GM18519 (cell line): ENCODE results near the gene DNASE1L2.

Experiments used
- ATAC-seq: cut with Tn5 transposase; IDR thresholded peaks from one replicate; pipeline ENCODE4 v1.9.1; 2021; ENCODE audit warnings: mild to moderate bottlenecking, moderate library complexity; ENCODE audit not compliant: unreplicated experiment, low FRiP score

The DNASE1L2 gene

DNA sequence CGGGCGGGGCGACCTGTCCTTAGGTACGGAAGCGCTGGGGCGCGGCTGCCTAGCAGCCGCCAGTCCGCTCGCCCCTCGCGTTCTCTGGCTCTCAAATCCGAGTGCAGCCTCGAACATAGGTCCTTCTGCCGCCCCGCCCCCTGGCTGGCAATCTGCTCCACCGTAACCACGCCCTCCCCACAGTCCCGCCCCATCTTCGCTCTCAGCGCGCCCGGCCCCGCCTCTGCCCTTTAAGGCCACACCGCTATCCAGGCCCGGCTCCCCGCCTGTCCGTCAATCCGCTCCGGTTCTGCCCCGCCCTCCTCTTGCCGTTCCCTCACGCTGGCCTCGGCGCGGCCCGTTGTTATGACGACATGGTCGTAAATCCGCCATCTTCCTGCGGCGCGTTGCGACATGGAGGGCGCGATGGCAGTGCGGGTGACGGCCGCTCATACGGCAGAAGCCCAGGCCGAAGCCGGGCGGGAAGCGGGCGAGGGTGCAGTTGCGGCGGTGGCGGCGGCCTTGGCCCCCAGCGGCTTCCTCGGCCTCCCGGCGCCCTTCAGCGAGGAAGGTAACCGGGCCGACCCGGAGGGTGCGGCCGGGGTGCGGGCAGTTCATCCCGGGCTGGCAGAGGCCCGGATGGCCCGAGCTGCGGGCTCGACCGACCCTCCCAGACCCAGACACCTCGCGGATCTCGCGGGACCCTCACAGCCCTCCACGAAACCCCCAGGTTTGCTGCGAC lies 12.9 kb upstream of the DNASE1L2 start, which contains the start of gene E4F1:
E4F1 (plus strand) TSS at position 371 of the 721 bp plus-strand sequence; CDS start at position 394, 23 bp downstream.
- ATAC-seq, result peak; percentile 86

DNA sequence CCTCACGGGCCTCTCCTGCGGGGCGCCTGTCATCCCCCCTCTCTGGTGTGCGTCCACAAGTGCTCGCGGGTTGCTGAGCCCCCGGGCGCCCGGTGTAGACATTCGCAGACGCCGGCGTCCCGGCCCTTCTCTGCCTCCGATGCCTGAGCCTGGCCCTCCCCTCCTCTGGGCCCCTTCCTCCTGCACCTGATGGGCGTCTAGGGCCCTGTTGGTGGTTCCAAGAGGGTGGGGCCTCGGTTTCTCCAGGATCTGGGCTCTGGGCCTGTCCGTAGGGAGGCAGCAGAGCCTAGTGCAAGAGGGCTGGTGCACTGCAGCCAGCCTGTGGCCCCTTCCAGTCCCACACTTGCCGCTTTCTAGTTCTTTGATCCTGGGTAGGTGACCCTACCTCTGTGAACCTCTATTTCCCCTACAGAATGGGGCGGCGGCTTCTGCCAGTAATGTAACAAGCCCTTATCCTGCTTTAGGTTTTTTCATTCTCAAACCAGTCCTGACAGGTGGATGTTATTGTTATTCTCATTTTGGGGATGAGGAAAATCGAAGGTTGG lies 12.2 kb upstream of the DNASE1L2 start:
- no peak for ATAC-seq

DNA sequence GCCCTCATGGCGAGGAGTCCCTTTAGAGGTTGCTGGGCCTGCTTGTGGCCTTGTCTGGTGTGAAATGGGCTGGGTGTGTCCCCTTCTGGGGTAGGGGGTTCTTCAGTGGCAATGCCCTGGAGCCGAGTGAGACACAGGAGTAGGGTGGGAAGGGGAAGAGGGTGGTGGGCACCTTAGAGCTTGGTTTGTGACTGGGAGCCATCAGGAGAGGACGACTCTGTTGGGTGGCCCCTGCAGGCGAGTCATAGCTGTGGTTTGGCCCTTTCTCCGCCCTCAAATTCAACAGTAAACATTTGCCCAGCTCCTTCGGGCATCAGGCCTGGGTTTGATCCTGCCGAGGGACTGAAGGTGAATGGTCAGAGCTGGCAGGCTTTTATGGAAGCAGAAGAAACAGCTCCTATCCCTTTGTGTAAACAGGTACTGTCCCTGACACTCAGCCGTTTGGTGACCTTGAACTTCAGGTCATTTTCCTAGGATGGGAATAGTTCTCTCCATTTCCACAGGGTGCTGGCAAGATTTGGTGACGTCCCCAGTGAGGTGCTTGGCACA lies 9.9 kb upstream of the DNASE1L2 start:
- ATAC-seq, result no peak

DNA sequence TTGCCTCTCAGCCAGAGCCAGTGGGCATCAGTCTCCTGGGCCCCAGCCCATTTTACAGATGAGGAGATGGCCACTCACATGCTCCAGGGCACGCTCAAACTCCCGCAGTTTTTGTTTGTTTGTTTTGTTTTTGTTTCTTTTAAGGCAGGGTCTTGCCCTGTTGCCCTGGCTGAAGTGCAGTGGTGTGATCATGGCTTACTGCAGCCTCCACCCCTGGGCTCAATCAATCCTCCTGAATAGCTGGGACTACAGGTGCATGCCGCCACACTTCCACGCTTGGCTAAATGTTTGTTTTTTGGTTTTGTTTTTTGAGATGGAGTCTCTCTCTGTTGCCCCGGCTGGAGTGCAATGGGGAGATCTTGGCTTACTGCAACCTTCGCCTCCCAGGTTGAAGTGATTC lies 9.3 kb upstream of the DNASE1L2 start:
- ATAC-seq, result no peak

DNA sequence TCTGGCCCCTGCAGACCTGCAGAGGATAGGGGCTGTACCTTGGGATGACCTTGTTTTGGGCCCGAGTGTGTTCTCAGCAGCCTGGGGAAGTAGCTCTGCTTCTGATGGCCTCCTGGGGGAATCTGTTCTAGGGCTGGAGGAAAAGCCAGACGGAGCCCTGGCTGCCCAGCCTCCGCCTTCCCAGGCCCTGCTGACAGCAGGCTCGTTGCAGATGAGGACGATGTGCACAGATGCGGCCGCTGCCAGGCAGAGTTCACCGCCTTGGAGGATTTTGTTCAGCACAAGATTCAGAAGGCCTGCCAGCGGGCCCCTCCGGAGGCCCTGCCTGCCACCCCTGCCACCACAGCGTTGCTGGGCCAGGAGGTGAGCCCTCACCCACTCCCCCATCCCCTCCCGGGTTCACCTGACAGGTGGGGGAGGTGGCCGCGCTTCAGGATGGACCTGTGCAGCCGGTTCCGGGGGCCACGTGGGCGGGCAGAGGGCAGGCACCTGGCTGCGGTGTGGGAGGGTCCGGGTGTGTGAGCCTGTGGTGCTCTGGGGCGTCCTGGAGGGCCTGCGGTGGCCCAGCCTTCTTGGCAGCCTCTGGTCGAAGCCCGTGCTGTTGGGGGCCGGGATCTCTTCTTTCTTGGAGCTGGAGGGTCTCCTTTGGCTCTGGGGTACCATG lies 8.0 kb upstream of the DNASE1L2 start:
- ATAC-seq, result no peak

DNA sequence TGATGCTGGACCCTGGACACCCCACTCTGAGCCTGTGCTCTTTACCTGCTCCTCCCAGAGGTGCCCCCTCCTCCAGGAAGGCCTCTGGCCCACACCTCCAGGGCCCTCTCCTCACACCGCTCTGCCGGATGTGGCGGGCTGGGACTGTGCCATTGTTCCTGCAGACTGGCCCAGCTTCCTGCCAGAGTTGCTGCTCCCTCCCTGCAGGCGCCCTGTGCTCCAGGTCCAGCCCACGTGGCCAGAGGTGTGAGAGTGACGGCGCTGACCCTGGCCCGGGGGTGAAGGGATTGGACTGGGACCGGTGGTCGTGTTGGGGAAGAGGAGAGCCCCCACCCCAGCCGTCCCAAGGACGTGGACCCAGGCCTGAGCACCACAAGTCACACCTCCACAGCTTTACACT lies 7.2 kb upstream of the DNASE1L2 start:
- no peak for ATAC-seq

DNA sequence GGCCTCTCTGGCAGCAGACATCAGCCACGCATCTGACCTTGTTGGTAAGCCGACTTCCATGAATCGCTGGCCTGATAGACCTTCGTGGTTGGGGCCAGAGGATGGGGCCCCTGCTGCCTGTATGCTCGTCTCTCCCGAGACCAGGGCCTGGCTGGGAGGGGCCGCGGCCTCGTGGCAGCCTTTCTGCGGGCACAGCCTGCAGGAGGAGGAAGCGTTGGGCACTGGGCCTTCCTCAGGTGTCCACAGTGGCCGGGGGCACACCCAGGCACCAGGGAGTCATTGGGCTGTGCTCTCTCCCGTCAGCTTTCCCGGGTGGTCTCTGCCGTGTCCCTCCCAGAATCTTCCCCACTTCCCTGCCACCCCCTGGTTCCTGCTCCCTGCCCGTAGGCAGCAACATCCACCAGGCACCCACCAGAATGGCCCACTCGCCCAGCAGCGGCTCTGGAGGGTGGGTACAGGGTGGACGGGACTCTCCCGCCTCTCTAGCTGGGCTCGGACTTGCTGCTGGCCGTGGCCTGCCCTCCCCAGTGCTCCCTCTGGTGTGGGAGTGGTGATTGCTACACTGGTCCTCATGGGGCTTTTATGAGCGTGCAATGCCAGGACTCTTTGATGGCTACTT lies 6.5 kb upstream of the DNASE1L2 start:
- ATAC-seq, result no peak

DNA sequence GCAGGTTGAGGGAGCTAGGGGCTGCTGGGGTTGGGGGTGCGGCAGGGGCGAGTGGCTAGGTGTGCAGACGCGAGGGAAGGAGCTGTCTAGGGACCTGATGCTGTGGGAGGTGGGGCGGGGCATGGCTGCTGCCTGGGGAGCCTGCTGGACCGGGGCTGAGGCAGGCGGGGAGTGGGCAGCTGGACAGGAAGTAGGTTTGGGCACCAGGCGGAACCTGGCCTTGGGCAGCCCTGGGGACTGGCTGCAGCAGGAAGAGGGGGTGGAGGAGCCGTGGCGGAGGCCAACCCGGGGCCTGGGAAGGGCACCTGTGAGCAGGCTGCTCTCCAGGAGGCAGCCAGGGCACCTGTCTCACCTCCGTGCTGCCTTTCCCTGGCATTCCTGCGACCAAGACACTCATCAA lies 5.9 kb upstream of the DNASE1L2 start:
- no peak for ATAC-seq

DNA sequence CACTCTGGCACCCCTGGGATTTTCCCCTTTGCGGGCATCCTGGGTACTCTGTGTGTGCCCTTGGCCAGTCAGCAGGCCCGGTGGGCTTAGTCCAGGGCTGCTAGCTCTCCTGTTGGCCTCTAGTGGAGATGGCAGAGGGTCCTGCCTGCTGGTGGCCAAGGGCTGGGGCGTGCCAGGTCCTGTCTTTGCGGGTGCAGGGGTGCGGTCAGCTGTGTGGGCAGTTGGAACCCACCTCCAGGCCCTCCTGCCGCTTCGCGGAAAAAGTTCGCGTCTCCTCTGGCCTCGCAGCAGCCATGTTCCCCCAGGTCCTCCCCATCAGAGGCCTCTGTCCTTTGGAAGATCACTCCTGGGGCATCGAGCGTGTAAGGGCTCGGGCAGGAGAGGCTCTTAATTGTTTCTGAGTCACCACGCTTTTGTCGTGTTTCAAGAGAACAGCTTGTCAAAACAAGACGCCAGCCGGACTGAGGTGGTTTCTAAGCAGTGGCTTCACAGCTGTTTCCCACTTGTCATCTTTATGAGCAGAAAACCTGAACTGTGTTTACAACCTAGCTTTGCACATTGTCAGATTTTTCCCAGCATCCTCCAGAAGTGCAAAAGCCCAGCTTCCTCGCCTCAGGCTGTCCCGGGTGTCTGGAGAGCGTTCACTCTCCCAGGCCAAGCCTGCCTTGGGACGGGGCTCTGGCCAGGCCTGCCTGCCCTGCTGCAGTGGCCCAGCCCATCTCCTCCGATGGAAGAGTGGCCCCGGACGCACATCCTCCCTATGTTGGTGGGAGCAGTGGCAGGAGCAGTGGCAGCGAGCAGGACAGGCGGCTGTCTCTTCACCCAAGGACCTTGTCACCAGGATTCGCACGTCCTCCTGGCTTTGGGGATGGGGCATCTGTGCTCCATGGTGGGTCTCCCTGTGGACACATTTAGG lies 5.0 kb upstream of the DNASE1L2 start:
- ATAC-seq, result no peak

DNA sequence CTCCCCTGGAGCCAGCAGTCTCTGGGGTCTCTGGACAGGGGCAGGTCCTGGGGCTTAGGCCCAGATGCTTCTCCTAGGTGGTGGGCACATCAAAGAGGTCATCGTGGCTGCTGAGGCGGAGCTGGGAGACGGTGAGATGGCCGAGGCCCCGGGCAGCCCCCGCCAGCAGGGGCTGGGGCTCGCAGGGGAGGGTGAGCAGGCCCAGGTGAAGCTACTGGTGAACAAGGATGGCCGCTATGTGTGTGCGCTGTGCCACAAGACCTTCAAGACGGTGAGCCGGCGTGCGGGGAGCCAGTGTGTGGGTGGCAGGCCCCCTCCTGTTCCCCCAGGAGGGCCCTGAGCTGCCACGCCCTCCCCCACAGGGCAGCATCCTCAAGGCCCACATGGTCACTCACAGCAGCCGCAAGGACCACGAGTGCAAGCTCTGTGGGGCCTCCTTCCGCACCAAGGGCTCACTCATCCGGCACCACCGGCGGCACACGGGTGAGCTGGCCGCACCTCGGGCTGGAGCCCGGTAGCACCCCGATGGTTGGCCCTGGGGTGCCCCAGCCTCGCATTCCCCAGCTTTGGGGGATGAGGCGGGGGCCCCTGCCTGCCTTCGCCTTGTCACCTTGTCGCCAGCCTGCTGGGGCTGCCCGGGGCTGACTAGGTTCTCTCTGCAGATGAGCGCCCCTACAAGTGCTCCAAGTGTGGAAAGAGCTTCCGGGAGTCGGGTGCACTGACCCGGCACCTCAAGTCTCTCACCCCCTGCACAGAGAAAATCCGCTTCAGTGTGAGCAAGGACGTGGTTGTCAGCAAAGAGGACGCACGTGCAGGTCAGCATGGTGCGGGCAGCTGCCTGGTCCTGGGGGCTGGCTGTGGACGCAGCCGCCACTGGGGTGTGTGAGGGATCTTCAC lies 3.9 kb upstream of the DNASE1L2 start:
- no peak for ATAC-seq

DNA sequence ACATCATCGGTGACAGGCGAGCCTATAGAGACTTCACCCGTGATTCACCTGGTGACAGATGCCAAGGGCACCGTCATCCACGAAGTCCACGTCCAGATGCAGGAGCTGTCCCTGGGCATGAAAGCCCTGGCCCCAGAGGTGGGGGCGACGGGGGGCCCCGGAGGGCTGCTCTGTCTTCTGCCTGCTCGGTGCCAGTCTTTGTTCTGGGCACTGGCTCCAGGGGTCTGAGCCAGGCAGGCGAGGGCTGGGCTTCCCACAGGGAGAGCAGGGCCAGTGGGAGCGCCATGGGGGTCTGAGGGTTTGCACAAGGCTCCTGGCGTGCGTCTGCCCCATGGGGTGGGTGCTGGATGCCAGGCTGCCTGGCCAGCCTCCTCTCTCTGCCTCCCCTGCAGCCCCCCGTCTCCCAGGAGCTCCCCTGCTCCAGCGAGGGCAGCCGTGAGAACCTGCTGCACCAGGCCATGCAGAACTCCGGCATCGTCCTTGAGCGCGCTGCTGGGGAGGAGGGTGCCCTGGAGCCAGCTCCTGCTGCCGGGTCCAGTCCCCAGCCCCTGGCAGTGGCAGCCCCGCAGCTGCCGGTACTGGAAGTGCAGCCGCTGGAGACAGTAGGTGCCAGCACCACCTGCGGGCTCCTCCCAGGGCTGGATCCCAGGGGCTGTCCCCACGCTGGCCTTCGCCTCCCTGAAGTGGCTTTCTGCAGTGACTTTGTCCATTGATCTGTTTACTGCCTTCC lies 3.0 kb upstream of the DNASE1L2 start:
- no peak for ATAC-seq

DNA sequence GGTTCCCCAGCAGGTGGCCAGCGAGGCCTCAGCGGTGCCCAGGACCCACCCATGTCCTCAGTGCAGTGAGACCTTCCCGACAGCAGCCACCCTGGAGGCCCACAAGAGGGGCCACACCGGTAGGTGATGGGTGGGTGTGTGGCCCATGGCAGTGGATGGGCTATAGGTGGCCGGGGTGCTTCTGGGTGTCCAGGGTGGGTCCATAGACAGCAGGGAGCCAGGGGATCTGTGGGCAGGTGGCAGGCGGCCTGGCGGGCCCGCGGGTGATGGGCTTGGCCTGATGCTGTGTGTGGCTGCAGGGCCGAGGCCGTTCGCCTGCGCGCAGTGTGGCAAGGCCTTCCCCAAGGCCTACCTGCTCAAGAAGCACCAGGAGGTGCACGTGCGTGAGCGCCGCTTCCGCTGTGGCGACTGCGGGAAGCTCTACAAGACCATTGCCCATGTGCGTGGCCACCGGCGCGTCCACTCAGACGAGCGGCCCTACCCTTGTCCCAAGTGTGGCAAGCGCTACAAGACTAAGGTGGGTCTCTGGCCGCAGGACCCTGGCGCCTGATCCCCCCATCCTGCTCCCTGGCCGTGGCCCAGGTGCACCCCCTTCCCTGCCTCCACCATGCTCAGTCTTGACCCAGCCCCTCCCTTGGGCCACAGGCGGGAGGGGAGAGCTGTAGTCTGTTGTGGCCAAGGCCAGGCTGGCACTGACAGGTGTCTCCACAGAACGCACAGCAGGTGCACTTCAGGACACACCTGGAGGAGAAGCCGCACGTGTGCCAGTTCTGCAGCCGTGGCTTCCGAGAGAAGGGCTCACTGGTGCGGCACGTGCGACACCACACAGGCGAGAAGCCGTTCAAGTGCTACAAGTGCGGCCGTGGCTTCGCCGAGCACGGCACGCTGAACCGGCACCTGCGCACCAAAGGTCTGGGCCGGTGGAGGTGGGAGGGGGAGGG lies 2.1 kb upstream of the DNASE1L2 start:
- ATAC-seq, result no peak

DNA sequence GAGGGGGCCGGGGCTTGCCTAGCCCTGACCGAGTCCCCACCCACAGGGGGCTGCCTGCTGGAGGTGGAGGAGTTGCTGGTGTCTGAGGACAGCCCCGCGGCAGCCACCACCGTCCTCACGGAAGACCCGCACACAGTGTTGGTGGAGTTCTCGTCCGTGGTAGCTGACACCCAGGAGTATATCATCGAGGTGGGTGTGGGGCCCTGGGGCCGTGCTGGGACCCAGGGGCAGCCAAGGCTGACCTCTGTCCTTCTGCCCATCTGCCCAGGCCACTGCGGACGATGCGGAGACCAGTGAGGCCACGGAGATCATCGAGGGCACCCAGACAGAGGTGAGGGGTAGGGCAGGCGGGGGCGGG lies 1.5 kb upstream of the DNASE1L2 start:
- no peak for ATAC-seq

DNA sequence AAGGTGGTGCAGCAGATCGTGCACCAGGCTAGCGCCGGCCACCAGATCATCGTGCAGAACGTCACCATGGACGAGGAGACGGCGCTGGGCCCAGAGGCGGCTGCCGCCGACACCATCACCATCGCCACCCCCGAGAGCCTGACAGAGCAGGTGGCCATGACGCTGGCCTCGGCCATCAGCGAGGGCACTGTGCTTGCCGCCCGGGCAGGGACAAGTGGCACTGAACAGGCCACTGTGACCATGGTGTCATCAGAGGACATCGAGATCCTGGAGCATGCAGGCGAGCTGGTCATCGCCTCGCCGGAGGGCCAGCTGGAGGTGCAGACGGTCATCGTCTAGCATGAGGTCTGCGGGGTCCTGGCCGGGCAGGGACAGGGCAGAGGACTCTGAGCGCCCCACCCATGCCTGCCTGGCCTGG lies 1.0 kb upstream of the DNASE1L2 start:
- no peak for ATAC-seq

DNA sequence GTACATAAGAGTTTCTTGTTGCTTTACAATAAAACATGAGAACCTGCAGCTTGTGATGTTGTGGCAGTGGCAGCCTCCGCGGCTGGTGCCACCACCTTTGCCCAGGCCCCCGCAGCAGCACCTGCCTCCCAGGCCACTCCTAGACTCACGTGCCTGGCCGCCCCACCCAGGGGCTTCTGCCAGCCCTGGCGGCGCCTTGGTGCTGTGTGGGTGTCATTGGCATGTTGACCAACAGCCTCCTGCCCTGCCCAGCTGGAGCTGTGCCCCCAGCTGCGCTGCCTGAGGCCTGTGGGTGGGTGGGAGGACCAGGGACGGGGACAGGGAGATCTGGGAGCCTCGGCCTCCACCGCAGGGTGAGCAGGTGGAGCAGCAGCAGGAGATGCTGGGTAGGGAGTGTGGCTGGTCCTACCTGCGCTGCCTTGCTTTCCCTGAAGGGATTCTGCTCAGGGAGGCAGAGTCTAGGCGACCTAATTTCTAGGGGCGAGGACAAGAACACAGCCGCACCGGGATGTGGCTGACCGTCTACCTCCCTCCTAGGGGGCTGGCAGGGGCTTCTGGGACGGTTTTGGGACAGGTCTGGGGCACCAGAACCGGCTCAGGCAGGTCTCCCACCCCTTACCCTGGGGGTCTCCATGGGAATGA lies 428 bp upstream of the DNASE1L2 start:
- no peak for ATAC-seq

DNA sequence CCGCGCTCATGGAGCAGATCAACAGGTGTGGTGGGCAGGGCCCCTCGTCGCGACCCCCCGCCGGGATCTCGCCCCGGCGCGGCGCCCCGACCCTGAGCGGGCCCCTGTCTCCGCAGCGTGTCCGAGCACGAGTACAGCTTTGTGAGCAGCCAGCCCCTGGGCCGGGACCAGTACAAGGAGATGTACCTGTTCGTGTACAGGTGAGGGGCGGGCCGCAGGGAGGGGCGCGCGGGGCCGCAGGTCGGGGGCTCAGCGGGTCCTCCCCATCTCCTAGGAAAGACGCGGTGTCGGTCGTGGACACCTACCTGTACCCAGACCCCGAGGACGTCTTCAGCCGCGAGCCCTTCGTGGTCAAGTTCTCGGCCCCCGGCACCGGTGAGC lies 848 bp downstream of the DNASE1L2 start:
- ATAC-seq, result no peak

DNA sequence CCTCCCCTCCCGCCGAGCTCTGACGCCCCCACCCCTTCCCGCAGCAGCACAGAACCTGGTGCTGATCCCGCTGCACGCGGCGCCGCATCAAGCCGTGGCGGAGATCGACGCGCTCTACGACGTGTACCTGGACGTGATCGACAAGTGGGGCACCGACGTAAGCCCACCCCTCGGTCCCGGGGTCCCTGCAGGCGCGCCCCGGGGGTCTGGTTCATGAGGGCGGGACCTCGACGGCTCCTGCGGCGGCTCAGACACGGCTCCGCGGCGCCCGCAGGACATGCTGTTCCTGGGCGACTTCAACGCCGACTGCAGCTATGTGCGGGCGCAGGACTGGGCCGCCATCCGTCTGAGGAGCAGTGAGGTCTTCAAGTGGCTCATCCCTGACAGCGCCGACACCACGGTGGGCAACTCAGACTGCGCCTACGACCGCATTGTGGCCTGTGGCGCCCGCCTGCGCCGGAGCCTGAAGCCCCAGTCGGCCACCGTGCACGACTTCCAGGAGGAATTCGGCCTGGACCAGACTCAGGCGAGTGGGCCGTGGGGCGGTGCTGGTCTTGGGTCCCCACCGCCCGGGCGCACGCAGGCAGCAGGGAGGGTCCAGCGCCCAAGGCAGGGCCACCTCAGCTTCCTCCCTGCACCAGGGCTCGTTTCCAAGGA lies 1.4 kb downstream of the DNASE1L2 start:
- ATAC-seq, result no peak
